ENCODE data around the gene ABCA5. TPM values are rescaled to one million over a fixed set of nuclear protein-coding genes. Genes with fewer than 3 reads are reported as not detected.
"Not testable (repeated sequence)": the region's sequence is repeated elsewhere in the genome, so short reads cannot be mapped to it uniquely, and the experiment has no call there.

Gene ABCA5
- total RNA-seq, 2 donors from 2014 or later: 29.1 to 53.1 TPM

DNA sequence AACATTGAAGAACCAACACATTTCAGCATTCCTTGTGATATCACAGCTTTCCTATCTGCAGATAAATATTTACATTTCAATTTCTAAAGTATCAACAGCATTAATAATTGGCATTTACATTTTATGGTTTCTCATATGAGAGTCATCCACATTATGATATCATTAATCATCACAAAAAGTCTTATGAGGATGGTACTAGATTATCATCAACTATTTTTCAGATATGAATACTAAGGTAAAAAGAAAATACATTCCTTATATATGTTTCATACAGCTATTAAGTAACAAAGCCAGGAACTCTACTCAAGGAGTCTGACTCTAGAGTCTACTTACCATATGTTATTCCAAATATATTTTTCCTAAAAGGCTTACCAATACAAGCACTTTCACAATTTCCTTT, 40.7 kb downstream of the ABCA5 start:
- DNase-seq (ENCODE audit: low spot score in 2 of 2): no peak
- Mint-ChIP-seq H3K9me3 (no peaks in the 10 kb centered on the region), H3K27ac (no peak overlapping the region), H3K36me3 (peaks cover 21% of the 10 kb centered on the region in 2 donors)
- no peak for ATAC-seq

DNA sequence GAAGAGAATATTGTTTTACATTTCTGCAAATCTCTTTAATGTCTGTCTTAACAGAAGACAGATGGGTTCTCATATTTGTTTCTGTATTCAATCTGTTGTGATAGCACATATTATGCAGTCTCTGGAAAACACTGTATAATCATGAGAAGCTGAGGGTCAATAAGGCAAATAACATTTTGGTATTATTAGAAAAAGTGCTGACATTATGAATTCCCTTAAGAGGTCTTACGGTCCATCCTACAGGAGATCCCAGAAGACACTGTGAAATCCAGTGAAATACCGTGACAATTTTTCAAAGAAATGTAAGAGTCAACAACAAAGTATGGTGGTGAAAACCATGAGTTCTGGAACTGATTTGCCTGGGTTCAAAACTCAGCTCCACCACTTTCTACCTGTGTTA, 42.3 kb downstream of the ABCA5 start:
- no peaks in the 10 kb centered on the region for H3K9me3 Mint-ChIP-seq
- H3K27ac Mint-ChIP-seq: no peak overlapping the region
- no peak for DNase-seq (ENCODE audit: low spot score in 2 of 2)
- H3K36me3 Mint-ChIP-seq: peaks cover 21% of the 10 kb centered on the region in 2 donors
- no peak for ATAC-seq

- DNase-seq (ENCODE audit: low spot score in 2 of 2) (no peak), ATAC-seq (no peak)
- Mint-ChIP-seq H3K36me3 (peaks cover 29 to 31% of the 10 kb centered on the region in 2 donors), H3K27ac (peak overlapping the region in 1 of 2 donors; percentile 3), H3K9me3 (no peaks in the 10 kb centered on the region)
Observed at GRCh38 chr17:69282002-69282401, 44.9 kb downstream of the ABCA5 start.

DNA sequence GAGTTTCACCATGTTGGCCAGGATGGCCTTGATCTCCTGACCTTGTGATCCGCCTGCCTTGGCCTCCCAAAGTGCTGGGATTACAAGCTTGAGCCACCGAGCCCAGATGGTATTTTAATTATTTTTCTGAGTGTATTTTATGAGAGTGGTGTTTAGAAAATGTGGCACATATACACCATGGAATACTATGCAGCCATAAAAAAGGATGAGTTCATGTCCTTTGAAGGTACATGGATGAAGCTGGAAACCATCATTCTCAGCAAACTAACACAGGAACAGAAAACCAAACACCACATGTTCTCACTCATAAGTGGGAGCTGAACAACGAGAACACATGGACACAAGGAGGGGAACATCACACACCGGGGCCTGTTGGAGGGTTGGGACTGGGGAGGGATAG, 50.7 kb downstream of the ABCA5 start:
- H3K27ac Mint-ChIP-seq; ATAC-seq; H3K9me3 Mint-ChIP-seq; DNase-seq (ENCODE audit: low spot score in 2 of 2): not testable (repeated sequence)
- H3K36me3 Mint-ChIP-seq: peaks cover 11 to 14% of the 10 kb centered on the region in 2 donors

DNA sequence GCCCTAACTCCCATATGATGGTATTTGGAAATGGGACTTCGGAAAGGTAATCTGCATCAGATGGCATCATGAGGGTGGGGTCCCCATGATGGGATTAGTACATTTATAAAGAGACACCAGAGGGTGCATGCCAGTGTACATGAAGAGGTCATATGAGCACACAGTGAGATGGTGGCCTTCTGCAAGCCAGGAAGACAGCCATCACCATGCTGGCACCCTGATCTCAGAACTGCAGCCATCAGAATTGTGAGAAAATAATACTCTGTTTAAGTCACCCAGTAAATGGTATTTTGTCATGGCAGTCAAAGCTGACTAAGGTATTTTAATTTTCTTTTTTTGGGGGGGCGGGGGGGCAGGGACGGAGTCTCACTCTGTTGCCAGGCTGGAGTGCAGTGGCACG, 51.2 kb downstream of the ABCA5 start:
- Mint-ChIP-seq H3K27ac (no peak overlapping the region), H3K36me3 (peaks cover 11 to 14% of the 10 kb centered on the region in 2 donors), H3K9me3 (no peaks in the 10 kb centered on the region)
- ATAC-seq (no peak), DNase-seq (ENCODE audit: low spot score in 2 of 2) (no peak)

DNA sequence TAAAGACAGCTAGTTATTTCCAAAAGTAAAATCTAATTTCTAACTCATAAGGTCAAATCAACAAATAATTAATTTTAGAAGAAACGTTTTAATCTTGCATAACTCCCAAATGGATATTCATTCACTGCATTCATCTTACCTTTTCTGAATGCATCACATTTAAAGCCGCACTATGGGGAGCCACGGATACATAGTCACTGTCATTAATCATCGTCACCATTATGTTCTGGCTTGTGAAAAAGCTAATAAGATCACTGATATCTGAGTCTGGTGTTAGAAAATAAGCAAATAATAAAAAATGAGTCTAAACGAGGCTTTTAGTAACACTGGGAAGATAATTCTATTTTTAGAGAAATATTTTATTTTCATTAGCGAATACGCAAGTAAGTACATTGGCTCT, 55.9 kb downstream of the ABCA5 start:
- DNase-seq (ENCODE audit: low spot score in 2 of 2) (no peak), ATAC-seq (no peak)
- Mint-ChIP-seq H3K36me3 (no peaks in the 10 kb centered on the region), H3K27ac (no peak overlapping the region), H3K9me3 (no peaks in the 10 kb centered on the region)

DNA sequence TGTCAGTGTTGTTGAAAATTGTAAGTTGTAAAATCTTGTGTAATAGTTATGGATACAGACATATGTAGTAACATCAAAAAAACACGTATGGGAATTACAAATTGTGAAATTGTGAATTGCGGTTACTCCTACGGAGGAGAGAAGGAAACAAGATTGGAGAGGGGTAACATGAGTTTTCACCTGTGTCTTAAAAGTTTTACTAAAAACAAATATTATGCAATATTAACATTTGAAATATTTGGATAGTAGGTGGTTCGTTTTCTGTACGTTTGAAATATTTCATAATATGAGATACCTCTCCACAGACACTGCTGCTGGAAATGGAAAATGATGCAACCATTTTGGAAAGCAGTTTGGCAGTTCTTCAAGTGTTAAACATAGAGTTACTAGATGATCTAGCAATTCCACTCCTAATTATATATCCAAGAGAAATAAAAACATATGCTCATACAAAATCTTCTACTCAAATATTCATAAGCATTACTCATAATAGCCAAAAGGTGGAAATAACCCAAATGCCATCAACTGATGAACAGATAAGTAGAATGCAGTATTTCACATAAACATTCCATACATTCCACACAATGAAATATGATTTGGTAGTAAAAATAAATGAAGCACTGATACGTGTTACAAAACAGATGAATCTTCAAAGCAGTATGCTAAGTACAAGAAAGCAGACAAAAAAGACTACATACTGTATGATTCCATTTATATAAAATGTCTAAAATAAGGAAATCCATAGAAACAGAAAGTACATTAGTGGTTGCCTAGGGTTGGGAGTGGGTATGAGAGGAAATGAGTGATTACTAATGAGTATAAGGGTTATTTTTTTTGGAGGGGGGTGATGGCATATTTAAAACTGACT, 57.6 kb downstream of the ABCA5 start:
- Mint-ChIP-seq H3K36me3 (peaks cover 0 to under 1% of the 10 kb centered on the region in 2 donors), H3K27ac (no peak overlapping the region), H3K9me3 (no peaks in the 10 kb centered on the region)
- DNase-seq (ENCODE audit: low spot score in 2 of 2) (no peak), ATAC-seq (no peak)

GRCh38 chr17:69268543-69269014, 58.4 kb downstream of the ABCA5 start:
- H3K36me3 Mint-ChIP-seq: peaks cover 5 to 8% of the 10 kb centered on the region in 2 donors
- no peaks in the 10 kb centered on the region for H3K9me3 Mint-ChIP-seq
- DNase-seq (ENCODE audit: low spot score in 2 of 2) (no peak), ATAC-seq (no peak)
- no peak overlapping the region for H3K27ac Mint-ChIP-seq

- H3K27ac Mint-ChIP-seq: no peak overlapping the region
- DNase-seq (ENCODE audit: low spot score in 2 of 2) (no peak), ATAC-seq (no peak)
- H3K9me3 Mint-ChIP-seq: no peaks in the 10 kb centered on the region
- H3K36me3 Mint-ChIP-seq: peaks cover 5 to 10% of the 10 kb centered on the region in 2 donors
Observed at GRCh38 chr17:69267219-69267618, 59.7 kb downstream of the ABCA5 start.

DNA sequence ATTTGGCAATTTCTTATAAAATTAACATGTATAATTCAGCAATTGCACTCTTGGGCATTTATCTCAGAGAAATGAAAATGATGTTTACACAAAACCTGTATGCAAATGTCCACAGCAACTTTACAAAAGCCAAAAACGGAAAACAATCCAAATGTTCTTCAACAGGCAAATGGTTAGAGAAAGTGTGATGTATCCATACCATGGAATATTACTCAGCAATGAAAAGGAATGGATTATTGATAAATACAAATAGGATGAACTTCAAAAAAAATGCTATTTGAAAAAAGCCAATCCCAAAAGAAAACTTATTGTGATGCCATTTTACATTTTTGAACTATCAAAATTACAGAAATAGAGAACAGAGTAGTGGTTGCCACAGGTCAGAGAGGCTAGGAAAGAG, 61.1 kb downstream of the ABCA5 start:
- ATAC-seq: no peak
- Mint-ChIP-seq H3K9me3 (no peaks in the 10 kb centered on the region), H3K36me3 (peaks cover 5 to 10% of the 10 kb centered on the region in 2 donors)

DNA sequence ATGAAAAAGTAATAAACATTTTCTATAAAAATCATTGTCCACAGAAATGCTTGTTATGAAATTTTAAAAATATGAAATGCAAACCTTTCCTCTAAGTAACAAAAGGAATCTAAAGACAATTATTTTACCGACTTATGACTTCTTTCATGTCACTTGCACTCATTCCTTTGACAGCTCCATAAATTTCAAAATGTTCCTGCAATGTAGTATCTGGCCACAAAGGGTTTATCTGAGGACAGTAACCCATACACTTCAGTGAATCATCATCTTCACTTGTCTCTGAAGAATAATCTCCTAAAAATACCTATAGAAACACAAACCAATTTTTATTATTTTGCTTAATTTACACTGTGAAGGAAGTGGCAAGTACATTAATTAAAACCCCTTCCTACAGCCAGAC, 72.7 kb downstream of the ABCA5 start:
- H3K9me3 Mint-ChIP-seq: no peaks in the 10 kb centered on the region
- no peaks in the 10 kb centered on the region for H3K36me3 Mint-ChIP-seq
- ATAC-seq (no peak), DNase-seq (ENCODE audit: low spot score in 2 of 2) (no peak)
- H3K27ac Mint-ChIP-seq: no peak overlapping the region

More for the DNA sequence above, 61.1 kb downstream of the ABCA5 start:
- no peak overlapping the region for H3K27ac Mint-ChIP-seq
- DNase-seq (ENCODE audit: low spot score in 2 of 2): no peak

DNA sequence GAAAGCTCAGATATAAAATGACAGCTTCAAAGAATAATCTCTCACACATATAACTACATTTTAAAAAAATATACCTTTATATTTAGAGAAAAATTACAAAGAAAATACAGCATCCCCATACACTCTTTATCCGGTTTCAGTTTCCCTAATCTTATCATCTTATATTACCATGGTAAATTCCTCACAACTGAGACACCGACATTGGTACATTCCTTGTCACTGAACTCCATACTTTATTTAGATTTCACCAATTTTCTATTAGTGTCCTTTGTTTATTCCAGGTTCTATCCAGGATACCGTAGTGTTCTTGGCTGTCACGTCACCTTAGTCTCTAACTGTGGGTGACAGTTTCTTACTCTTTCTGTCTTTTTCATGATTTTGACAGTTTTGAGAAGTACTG, 76.3 kb downstream of the ABCA5 start:
- no peak for ATAC-seq
- no peak for DNase-seq (ENCODE audit: low spot score in 2 of 2)
- H3K9me3 Mint-ChIP-seq: no peaks in the 10 kb centered on the region
- H3K27ac Mint-ChIP-seq: no peak overlapping the region
- H3K36me3 Mint-ChIP-seq: no peaks in the 10 kb centered on the region

DNA sequence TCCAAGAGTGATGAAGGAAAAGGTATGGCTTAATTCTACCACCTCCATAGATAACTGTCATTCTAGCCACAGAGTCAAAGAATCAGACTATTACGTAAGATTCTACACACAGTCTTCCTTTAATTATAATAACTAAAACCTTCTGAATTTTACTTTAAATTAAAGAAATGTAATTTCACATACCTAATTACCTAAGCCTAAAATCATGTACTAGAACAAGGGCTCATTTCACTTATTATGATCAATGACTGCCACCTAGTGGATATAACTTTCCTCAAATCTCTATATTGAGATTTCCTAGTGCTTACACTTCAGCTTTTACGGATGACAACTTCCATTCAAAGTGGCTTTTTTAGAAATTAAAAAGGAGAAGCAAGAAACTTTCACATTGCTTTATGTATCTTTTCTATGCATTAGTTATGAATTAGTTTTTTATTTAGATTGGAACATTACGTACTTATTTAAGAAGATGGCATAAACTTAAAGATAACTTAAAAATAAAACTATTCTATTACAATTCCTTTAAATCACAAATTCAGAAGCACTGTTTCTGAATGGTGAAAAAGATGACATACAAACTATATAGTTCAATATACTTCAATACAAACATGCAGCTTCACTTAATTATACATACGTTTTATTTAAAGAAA, 80.1 kb downstream of the ABCA5 start:
- no peak for DNase-seq (ENCODE audit: low spot score in 2 of 2)
- peak in 1 of 2 donors; percentile 44 for ATAC-seq
- Mint-ChIP-seq H3K27ac (no peak overlapping the region), H3K36me3 (no peaks in the 10 kb centered on the region), H3K9me3 (no peaks in the 10 kb centered on the region)

DNA sequence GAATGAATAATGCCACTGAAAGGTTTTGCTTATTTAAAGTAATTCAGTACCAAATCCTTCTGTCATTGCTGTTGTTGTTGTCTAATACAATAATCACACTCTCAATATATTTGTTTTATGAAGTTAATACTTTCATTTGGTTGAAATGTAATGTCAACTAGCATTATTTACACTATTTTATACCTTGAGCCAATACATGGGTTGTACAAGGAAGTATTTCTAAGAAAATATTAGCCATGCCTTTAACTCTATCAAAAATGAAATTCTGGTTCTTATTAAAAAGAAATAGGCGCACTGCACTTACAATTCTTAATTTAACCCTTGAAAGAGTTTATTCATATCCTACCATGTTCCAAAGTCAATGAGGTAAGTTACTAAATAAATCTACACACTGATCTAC, 80.7 kb downstream of the ABCA5 start:
- Mint-ChIP-seq H3K9me3 (no peaks in the 10 kb centered on the region), H3K36me3 (no peaks in the 10 kb centered on the region), H3K27ac (no peak overlapping the region)
- ATAC-seq (no peak), DNase-seq (ENCODE audit: low spot score in 2 of 2) (no peak)

DNA sequence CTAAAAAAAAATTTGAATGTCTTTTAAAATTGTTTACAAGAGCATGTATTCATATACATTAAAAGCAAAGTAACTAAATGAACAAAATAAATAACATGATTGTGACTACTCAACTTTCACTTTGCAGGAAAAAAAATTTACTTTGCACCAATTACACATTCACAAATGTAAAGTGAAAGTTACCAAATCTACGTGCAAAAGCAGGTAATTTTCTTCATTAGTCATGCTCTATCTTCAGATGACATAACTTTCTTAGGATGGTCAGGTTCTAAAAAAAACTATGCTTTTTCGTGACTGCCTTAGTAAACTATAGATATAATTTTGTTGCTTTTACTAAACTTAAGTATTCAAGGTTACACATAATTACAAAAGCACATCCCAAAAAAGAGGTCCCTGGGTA, 81.3 kb downstream of the ABCA5 start:
- ATAC-seq (no peak), DNase-seq (ENCODE audit: low spot score in 2 of 2) (no peak)
- Mint-ChIP-seq H3K9me3 (no peaks in the 10 kb centered on the region), H3K27ac (no peak overlapping the region), H3K36me3 (peaks cover 0 to 3% of the 10 kb centered on the region in 2 donors)

- ATAC-seq (no peak), DNase-seq (ENCODE audit: low spot score in 2 of 2) (no peak)
- no peak overlapping the region for H3K27ac Mint-ChIP-seq
- H3K36me3 Mint-ChIP-seq: peaks cover 0 to 9% of the 10 kb centered on the region in 2 donors
- H3K9me3 Mint-ChIP-seq: no peaks in the 10 kb centered on the region
Observed at GRCh38 chr17:69239611-69240600, 87.0 kb downstream of the ABCA5 start.

Measured in activated naive CD4-positive, alpha-beta T cell treated with anti-CD3 and anti-CD28 coated beads, Interleukin-2, amount 50 U/mL, for 72 hours (primary cell).